ENCODE measurements around the gene PPP2R2C.

Gene PPP2R2C

DNA sequence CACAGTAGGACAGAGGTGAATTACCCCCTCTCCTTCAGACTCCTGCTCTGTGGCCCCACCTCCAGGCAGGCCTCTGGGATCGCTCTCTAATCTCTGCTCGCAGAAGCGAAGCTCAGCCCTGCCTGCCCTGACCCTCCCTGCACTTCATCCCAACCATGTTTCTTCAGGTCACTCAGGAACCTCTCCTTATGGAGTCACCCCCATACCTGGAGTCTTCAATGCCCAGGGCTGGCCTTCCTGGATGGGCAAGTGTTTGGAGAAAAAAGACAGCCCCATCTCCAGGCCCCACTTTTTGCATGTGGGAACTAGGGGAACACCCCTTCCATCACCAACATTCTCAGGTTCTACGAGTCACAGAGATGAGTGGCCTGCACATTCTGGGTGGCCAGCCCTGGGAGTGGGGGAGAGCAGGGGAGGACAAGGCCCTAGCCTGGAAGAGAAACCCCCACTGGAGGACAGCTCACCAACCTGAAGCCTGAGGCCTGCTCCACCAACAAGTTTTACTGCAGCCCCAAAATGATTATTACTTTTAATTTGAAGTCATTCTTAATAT, 90.8 kb downstream of the PPP2R2C start:
- DNase-seq (ENCODE audit: low read depth), result no peak
- no peak overlapping the region for H3K4me3 ChIP-seq (ENCODE audit: low read depth, low read length)
- TF ChIP-seq MYC (IDR thresholded peaks at IDR 0.05; ENCODE audit: low read depth, low read length) (no peak), POLR2A (IDR thresholded peaks at IDR 0.05; ENCODE audit: extremely low read depth, insufficient read length) (no peak)
- TF ChIP-seq, protein P1, sequence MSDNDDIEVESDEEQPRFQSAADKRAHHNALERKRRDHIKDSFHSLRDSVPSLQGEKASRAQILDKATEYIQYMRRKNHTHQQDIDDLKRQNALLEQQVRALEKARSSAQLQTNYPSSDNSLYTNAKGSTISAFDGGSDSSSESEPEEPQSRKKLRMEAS (IDR thresholded peaks at IDR 0.05; ENCODE audit: low read depth, low read length), result no peak
- TF ChIP-seq, protein P2, sequence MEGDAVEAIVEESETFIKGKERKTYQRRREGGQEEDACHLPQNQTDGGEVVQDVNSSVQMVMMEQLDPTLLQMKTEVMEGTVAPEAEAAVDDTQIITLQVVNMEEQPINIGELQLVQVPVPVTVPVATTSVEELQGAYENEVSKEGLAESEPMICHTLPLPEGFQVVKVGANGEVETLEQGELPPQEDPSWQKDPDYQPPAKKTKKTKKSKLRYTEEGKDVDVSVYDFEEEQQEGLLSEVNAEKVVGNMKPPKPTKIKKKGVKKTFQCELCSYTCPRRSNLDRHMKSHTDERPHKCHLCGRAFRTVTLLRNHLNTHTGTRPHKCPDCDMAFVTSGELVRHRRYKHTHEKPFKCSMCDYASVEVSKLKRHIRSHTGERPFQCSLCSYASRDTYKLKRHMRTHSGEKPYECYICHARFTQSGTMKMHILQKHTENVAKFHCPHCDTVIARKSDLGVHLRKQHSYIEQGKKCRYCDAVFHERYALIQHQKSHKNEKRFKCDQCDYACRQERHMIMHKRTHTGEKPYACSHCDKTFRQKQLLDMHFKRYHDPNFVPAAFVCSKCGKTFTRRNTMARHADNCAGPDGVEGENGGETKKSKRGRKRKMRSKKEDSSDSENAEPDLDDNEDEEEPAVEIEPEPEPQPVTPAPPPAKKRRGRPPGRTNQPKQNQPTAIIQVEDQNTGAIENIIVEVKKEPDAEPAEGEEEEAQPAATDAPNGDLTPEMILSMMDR (IDR thresholded peaks at IDR 0.05; ENCODE audit: low read depth, low read length), result no peak

DNA sequence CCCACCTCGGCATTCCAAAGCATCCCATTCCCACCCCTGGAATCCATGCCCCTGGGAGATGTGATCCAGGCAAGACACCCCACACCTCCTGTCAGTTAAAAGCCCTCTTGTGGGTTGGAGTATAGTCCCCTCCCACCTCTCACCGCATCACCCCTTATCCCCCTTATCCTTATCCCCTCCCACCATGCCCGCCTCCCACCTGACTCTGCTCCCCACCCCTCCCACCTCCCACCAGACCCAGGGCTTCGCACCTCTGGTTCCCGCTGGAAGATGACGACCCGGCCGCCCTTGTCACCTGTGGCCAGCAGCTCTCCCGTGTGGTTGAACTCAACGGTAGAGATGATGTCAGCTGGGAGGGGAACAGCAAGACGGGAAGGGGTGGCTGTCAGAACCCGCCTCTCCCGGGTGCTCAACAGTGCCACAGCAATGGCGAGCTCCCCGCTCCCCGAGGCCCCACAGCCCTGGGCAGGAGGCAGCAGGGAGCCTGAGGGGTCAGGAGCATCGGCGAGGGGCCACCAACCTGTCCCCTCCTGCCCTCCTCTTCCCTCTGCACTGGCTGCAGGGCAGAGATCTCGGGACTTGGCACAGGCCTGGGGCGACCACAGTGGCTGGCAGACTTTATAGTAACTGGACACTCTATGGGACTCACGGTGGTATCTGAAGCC, 91.5 kb downstream of the PPP2R2C start:
- TF ChIP-seq, protein P2 (IDR thresholded peaks at IDR 0.05; ENCODE audit: low read depth, low read length), result no peak
- TF ChIP-seq, protein P1 (IDR thresholded peaks at IDR 0.05; ENCODE audit: low read depth, low read length), result no peak
- no peak for TF ChIP-seq MYC (IDR thresholded peaks at IDR 0.05; ENCODE audit: low read depth, low read length)
- TF ChIP-seq POLR2A (IDR thresholded peaks at IDR 0.05; ENCODE audit: extremely low read depth, insufficient read length), result no peak
- no peak for DNase-seq (ENCODE audit: low read depth)
- H3K4me3 ChIP-seq (ENCODE audit: low read depth, low read length), result no peak overlapping the region

DNA sequence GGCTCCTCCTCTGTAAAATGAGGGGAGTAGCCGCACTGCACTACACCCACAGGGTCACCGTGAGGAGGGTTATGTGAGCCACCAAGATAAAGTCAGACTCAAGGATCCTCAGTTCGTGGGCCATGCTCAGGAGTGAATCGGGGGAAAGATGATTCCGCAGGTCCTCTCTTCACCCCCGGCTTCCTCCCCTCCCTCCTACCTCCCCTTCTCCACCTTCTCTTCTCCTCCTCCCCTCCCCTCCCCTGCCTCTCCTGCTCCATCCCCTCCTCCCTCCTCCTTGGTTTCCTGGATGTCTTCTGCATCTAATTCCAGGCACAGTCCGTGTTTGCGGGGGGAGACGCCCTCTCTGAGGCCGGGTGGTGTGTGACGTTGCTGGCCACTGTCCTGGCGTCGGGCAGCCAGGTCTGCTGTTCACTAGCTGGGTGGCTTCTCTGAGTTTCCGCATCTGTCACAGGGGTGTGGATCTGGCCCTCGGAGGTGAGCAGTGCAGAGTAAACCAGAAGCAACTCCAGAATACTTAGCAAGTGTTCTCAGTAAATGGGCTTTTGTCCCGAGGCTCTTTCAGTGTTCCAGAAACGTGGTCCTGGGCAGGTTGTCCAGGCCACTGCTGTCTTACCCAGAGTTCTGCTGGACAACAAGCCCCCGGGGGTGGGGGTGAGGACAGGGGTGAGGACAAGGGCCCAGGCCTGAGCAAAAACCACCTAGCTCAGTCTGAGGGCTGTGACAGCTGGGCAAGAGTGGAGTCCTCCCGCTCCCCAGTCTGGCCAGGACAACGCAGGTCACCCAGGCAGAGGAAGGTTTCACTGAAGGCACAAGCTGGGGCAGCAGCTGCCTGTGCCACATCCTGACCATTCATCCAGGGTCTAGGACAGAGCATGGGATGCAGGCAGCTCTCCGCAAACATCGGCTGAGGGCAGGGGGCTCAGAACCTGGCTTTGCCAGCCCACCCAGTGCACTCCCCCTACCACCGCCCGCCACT, 92.4 kb downstream of the PPP2R2C start:
- no peak for DNase-seq (ENCODE audit: low read depth)
- TF ChIP-seq, protein P2 (IDR thresholded peaks at IDR 0.05; ENCODE audit: low read depth, low read length), result no peak
- no peak overlapping the region for H3K4me3 ChIP-seq (ENCODE audit: low read depth, low read length)

DNA sequence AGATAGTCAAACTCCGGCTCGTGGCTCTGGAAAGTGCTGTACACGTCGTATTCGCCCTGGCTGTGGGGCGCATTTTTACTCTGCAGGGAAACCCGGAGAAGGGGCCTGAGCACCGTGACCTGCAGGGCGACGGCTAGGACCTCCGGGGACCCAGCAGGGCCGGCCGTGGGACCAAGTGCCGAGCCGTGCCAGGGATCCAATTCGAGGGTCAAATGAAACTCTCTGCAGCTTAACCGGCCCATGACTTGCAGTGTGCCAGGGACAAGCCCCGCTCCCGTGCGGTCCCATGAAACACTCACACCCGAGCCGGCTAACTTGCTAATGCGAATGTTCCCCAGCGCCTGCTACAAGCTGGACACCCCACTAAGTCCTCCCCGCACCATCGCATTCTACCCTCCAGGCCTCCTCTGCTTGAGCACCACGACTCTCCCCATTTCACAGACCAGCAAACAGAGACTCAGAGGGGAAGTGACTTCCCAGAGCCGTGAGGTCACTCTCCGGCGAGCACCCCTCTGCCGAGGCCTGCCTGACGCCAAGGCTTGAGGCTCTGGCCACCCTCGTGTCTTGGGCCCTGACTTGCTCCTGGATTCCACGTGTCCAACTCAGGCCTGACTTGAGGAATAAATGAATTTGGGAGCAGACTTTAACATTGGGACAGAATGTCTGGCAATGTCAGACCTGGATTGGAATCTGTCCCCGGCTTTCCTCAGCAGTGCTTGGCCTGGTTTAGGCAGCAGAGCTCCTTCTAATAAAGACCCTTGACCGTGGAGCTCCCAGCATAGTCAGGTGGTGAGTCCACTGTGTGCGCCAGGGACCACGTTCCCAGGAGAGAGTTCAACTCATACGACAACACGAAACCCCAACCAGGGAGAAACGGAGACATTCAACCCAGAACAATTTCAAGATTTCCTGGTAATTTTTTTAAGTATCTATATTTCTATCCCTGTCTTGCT, 93.6 kb downstream of the PPP2R2C start:
- TF ChIP-seq, protein P1 (IDR thresholded peaks at IDR 0.05; ENCODE audit: low read depth, low read length), result no peak
- TF ChIP-seq MYC (IDR thresholded peaks at IDR 0.05; ENCODE audit: low read depth, low read length), result no peak
- TF ChIP-seq, protein P2 (IDR thresholded peaks at IDR 0.05; ENCODE audit: low read depth, low read length), result no peak
- TF ChIP-seq POLR2A (IDR thresholded peaks at IDR 0.05; ENCODE audit: extremely low read depth, insufficient read length), result no peak
- DNase-seq (ENCODE audit: low read depth), result no peak
- no peak overlapping the region for H3K4me3 ChIP-seq (ENCODE audit: low read depth, low read length)

Measured in NB4 (cell line).